GM20000 (cell line): Measurements from ENCODE around the gene CPPED1.

Experiments used
- DNase-seq: peaks from one replicate; pipeline ENCODE4 v3.0.0; 2012; ENCODE audit warnings: low spot score
- CTCF ChIP-seq: IDR thresholded peaks from 2 replicates; pipeline ENCODE4 v1.5.1; 2012; ENCODE audit warnings: mild to moderate bottlenecking, control low read depth; ENCODE audit errors: extremely low read depth, missing control alignments

CPPED1 gene

GRCh38 chr16:12791340-12791739, 12.3 kb downstream of the CPPED1 start:
- no peak for TF ChIP-seq CTCF
- DNase-seq, result no peak

GRCh38 chr16:12788758-12789157, 14.9 kb downstream of the CPPED1 start:
- DNase-seq, result no peak
- TF ChIP-seq CTCF, result no peak

GRCh38 chr16:12786081-12786480, 17.6 kb downstream of the CPPED1 start:
- no peak for TF ChIP-seq CTCF
- DNase-seq, result no peak

- no peak for DNase-seq
- TF ChIP-seq CTCF, result no peak
Measured at GRCh38 chr16:12784076-12784475, 19.6 kb downstream of the CPPED1 start.

- TF ChIP-seq CTCF, result no peak
- DNase-seq, result no peak
Measured at GRCh38 chr16:12781777-12782176, 21.9 kb downstream of the CPPED1 start.

GRCh38 chr16:12780467-12780866, 23.2 kb downstream of the CPPED1 start:
- TF ChIP-seq CTCF, result no peak
- DNase-seq, result no peak

GRCh38 chr16:12778726-12779125, 25.0 kb downstream of the CPPED1 start:
- TF ChIP-seq CTCF, result no peak
- DNase-seq, result no peak

GRCh38 chr16:12775656-12776236, 27.9 kb downstream of the CPPED1 start:
- no peak for DNase-seq
- TF ChIP-seq CTCF, result no peak
